PC-3 (cell line): ENCODE data around the gene PCED1B.

Experiments
- CTCF ChIP-seq: fragments of 300-600 bp; sonication (generic); conservative IDR thresholded peaks from 2 replicates; pipeline ENCODE4 v1.5.1; 2017; ENCODE audit warnings: antibody characterized with exemption, low read depth, mild to moderate bottlenecking, low read length
- EZH2 ChIP-seq: fragments of 300-600 bp; sonication (generic); IDR thresholded peaks from one replicate; pipeline ENCODE4 v1.6.1; 2017; ENCODE audit warnings: antibody characterized with exemption, mild to moderate bottlenecking, low read length; ENCODE audit not compliant: unreplicated experiment
- EZH2phosphoT487 ChIP-seq: fragments of 300-600 bp; sonication (generic); IDR thresholded peaks from 2 replicates; pipeline ENCODE4 v1.6.1; 2018; ENCODE audit warnings: mild to moderate bottlenecking, antibody characterized with exemption, low read length, borderline replicate concordance

- TF ChIP-seq CTCF (no peak), EZH2 (no peak), EZH2phosphoT487 (no peak)
These were observed 128.4 kb downstream of the PCED1B start for GRCh38 chr12:47207829-47208248.
